ENCODE data around the gene FAM3A. TPM values are rescaled to one million over a fixed set of nuclear protein-coding genes. Genes with fewer than 3 reads are reported as not detected.
A peak's percentile ranks its signal among the peaks of the same experiment; 100 is the strongest.

Gene FAM3A
- total and polyA plus RNA-seq, 9 of the 15 experiments (the other 6 are each of a cell fraction or from before 2014, with no cell fraction given): 0.75 to 70.6 (median 27.0) TPM

DNA sequence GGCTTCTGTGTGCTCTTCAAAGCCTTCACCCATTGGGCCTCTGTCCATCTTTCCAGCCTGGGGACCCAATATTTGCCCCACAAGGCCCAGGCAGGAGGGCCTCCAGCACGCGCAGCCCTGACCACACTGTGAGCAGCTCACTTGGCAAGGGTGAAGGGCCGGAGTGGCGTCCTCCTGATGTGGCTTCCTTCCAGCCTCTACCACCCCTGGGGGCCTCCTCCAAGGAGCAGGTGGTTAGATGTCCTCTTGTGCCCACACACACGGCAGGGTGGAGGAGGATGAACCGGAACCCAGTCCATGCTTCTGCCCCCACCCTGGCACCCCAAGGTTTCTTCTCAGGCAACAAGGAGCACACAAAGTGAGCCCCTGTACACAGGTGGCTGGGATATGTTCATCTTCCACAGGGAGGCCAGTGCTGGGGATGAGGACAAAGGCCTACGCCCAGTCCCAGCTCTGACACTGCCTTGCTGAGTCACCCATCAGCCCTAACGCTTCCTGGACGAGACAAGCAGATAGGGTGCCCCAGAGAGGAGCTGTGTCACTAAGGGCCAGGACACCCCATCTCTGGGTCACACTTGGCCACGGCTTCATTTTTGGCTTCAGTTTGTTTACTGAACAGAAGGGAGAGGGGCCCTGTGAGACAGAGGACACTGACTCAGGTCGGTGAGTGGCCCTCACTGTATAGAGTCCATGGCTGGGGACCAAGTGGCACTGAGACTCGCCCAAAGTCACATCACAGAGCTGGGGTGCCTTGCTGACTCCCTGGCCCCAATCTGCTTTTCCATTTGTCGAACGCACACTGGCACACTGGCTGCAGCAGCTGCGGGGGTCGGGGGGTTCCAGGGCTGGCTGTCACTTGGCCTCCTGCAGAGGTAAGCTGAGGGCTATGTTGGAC is 31.5 kb downstream of the FAM3A start (continued):
- TF ChIP-seq MYNN (IDR thresholded peaks at IDR 0.05): peak; percentile 58; the same call in 1 of the 2 replicates
- no peak for TF ChIP-seq MYNN (CRISPR knock-in tag; IDR thresholded peaks at IDR 0.05)
- no peak for TF ChIP-seq ZFP36 (IDR thresholded peaks at IDR 0.05; ENCODE audit: low read depth, low read length, partially characterized antibody)
- TF ChIP-seq, protein P1, sequence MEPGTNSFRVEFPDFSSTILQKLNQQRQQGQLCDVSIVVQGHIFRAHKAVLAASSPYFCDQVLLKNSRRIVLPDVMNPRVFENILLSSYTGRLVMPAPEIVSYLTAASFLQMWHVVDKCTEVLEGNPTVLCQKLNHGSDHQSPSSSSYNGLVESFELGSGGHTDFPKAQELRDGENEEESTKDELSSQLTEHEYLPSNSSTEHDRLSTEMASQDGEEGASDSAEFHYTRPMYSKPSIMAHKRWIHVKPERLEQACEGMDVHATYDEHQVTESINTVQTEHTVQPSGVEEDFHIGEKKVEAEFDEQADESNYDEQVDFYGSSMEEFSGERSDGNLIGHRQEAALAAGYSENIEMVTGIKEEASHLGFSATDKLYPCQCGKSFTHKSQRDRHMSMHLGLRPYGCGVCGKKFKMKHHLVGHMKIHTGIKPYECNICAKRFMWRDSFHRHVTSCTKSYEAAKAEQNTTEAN (CRISPR knock-in tag; IDR thresholded peaks at IDR 0.05): no peak
- TF ChIP-seq MEIS2 (IDR thresholded peaks at IDR 0.05; ENCODE audit: partially characterized antibody): peak; percentile 58
- TF ChIP-seq, protein P2, sequence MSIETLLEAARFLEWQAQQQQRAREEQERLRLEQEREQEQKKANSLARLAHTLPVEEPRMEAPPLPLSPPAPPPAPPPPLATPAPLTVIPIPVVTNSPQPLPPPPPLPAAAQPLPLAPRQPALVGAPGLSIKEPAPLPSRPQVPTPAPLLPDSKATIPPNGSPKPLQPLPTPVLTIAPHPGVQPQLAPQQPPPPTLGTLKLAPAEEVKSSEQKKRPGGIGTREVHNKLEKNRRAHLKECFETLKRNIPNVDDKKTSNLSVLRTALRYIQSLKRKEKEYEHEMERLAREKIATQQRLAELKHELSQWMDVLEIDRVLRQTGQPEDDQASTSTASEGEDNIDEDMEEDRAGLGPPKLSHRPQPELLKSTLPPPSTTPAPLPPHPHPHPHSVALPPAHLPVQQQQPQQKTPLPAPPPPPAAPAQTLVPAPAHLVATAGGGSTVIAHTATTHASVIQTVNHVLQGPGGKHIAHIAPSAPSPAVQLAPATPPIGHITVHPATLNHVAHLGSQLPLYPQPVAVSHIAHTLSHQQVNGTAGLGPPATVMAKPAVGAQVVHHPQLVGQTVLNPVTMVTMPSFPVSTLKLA (conservative IDR thresholded peaks at IDR 0.05): peak in 1 of 2 experiments; percentile 52; a peak in 2 of 4 replicates
- TF ChIP-seq SMARCB1 (IDR thresholded peaks at IDR 0.05; ENCODE audit: insufficient read length, low read depth): no peak
- no peak for TF ChIP-seq HES1 (IDR thresholded peaks at IDR 0.05; ENCODE audit: low read depth)
- peak; percentile 36 for TF ChIP-seq POLR2G (IDR thresholded peaks at IDR 0.05; ENCODE audit: low read depth, low read length)
- no peak for TF ChIP-seq ZNF561 (CRISPR knock-in tag; conservative IDR thresholded peaks at IDR 0.05)
- TF ChIP-seq SMARCA4 (IDR thresholded peaks at IDR 0.05): peak; percentile 64
- TF ChIP-seq ADNP (tag; IDR thresholded peaks at IDR 0.05): no peak
- TF ChIP-seq HMGXB4 (CRISPR knock-in tag; IDR thresholded peaks at IDR 0.05): no peak
- no peak for TF ChIP-seq MIER1 (IDR thresholded peaks at IDR 0.05; ENCODE audit: low read depth)
- TF ChIP-seq ELF1 (tag; IDR thresholded peaks at IDR 0.05): peak; percentile 49; the same call in 1 of the 2 replicates
- no peak for TF ChIP-seq HMGN3 (IDR thresholded peaks at IDR 0.05; ENCODE audit: borderline replicate concordance, extremely low read depth, insufficient read length, low read depth, low read length)
- no peak; the same call in 1 of the 2 replicates for TF ChIP-seq ZNF583 (CRISPR knock-in tag; IDR thresholded peaks at IDR 0.05)
- peak; percentile 33; the same call in 1 of the 2 replicates for TF ChIP-seq NCOA1 (IDR thresholded peaks at IDR 0.05; ENCODE audit: low read depth)
- peak; percentile 10; the same call in 1 of the 2 replicates for TF ChIP-seq PHF8 (IDR thresholded peaks at IDR 0.05; ENCODE audit: borderline replicate concordance, low read length)
